HepG2 (cell line): ENCODE data around the gene ARMH1. TPM values are rescaled to one million over a fixed set of nuclear protein-coding genes. Genes with fewer than 3 reads are reported as not detected.

Experiments
- BHLHE40 ChIP-seq: IDR thresholded peaks from 2 replicates; pipeline ENCODE4 v1.6.1; 2011; ENCODE audit warnings: low read length, improper control_type of control experiment
- FOXA1 ChIP-seq, 2 experiments: fragments of 450-650 bp in 1 of 2; sonication (generic) in 1 of 2; formaldehyde crosslinking in 1 of 2; IDR thresholded peaks; 2 replicates each; pipeline versions ENCODE4 v1.4.0 to v1.6.1; 2016 to 2020; ENCODE audit warnings: missing genetic modification reagents in 1 of 2
- FOXC1 ChIP-seq: sonication (generic); formaldehyde crosslinking; IDR thresholded peaks from 2 replicates; pipeline ENCODE4 v1.8.0; 2022; ENCODE audit warnings: mild to moderate bottlenecking, missing genetic modification reagents, borderline replicate concordance
- JUNB ChIP-seq: sonication (generic); formaldehyde crosslinking; IDR thresholded peaks from 2 replicates; pipeline ENCODE4 v1.8.0; 2022; ENCODE audit warnings: missing genetic modification reagents, mild to moderate bottlenecking, borderline replicate concordance
- KLF15 ChIP-seq: sonication (generic); formaldehyde crosslinking; IDR thresholded peaks from 2 replicates; pipeline ENCODE4 v1.8.1; 2023; ENCODE audit warnings: borderline replicate concordance, mild to moderate bottlenecking, inconsistent platforms, missing genetic modification reagents, mixed read lengths
- MED1 ChIP-seq: sonication (generic); formaldehyde crosslinking; IDR thresholded peaks from 2 replicates; pipeline ENCODE4 v1.4.0; 2020; ENCODE audit warnings: missing genetic modification reagents
- PITX1 ChIP-seq: sonication (generic); formaldehyde crosslinking; IDR thresholded peaks from 2 replicates; pipeline ENCODE4 v1.5.1; 2020; ENCODE audit warnings: mild to moderate bottlenecking, missing genetic modification reagents
- RFX3 ChIP-seq: IDR thresholded peaks from 2 replicates; pipeline ENCODE4 v1.6.1; 2016; ENCODE audit warnings: missing biosample characterization, missing genetic modification reagents
- SIX4 ChIP-seq: sonication (generic); formaldehyde crosslinking; IDR thresholded peaks from 2 replicates; pipeline ENCODE4 v1.4.0; 2020; ENCODE audit warnings: missing genetic modification reagents
- SOX13 ChIP-seq, 3 experiments: fragments of 450-650 bp in 1 of 3; sonication (generic) in 1 of 3; formaldehyde crosslinking in 1 of 3; IDR thresholded peaks in 2 of 3; conservative IDR thresholded peaks in 1 of 3; 2 replicates each; pipeline versions ENCODE4 v1.5.0 to v1.6.1; 2016 to 2020; ENCODE audit warnings: antibody characterized with exemption in 1 of 3, mild to moderate bottlenecking in 1 of 3, missing compliant biosample characterization in 1 of 3, missing genetic modification reagents in 1 of 3, moderate library complexity in 1 of 3
- ZBTB38 ChIP-seq: sonication (generic); formaldehyde crosslinking; IDR thresholded peaks from 2 replicates; pipeline ENCODE4 v1.5.1; 2020; ENCODE audit warnings: mild to moderate bottlenecking, missing genetic modification reagents
- ZNF383 ChIP-seq: sonication (generic); formaldehyde crosslinking; IDR thresholded peaks from 2 replicates; pipeline ENCODE4 v1.4.0; 2020; ENCODE audit warnings: missing genetic modification reagents, mild to moderate bottlenecking, borderline replicate concordance
- ZNF552 ChIP-seq: sonication (generic); formaldehyde crosslinking; IDR thresholded peaks from 2 replicates; pipeline ENCODE4 v1.9.0; 2022; ENCODE audit warnings: missing genetic modification reagents, mild to moderate bottlenecking, borderline replicate concordance
- ZNF614 ChIP-seq: IDR thresholded peaks from 2 replicates; pipeline ENCODE4 v1.6.1; 2018; ENCODE audit warnings: missing biosample characterization, missing genetic modification reagents, inconsistent platforms, borderline replicate concordance
- ZNF672 ChIP-seq: sonication (generic); formaldehyde crosslinking; IDR thresholded peaks from 2 replicates; pipeline ENCODE4 v1.8.1; 2022; ENCODE audit warnings: missing genetic modification reagents
- polyA plus RNA-seq, 8 experiments: library from polyadenylated mRNA; depleted of rRNA in 3 of 8; stranded (reverse) in 7 of 8; unstranded in 1 of 8; fragments of >200 nt; fragmentation: Illumina TruSeq in 4 of 8; extraction: Trizol in 4 of 8; gene quantifications; 2 replicates each; pipeline versions ENCODE4 v1.2.1 to v1.2.3, GENCODE V29; 2011 to 2016; ENCODE audit warnings: low read depth in 4 of 8, missing spikeins in 1 of 8, mixed read lengths in 1 of 8; ENCODE audit not compliant: insufficient read depth in 1 of 8
- total RNA-seq, 5 experiments: library from RNA; depleted of rRNA; stranded (reverse); fragments of >200 nt; fragmentation: Illumina TruSeq; extraction: Trizol; gene quantifications; 2 replicates each; pipeline ENCODE4 v1.2.3, GENCODE V29; 2016; ENCODE audit warnings: low read depth in 1 of 5
- TF ChIP-seq, protein P1 (sequence below): IDR thresholded peaks from 2 replicates; pipeline ENCODE4 v1.6.1; 2016; ENCODE audit warnings: missing biosample characterization, missing genetic modification reagents, low read depth
- TF ChIP-seq, protein P2 (sequence below): sonication (generic); formaldehyde crosslinking; IDR thresholded peaks from 2 replicates; pipeline ENCODE4 v1.5.0; 2020; ENCODE audit warnings: missing genetic modification reagents
- TF ChIP-seq, protein P3 (sequence below): fragments of 450-650 bp; IDR thresholded peaks from 2 replicates; pipeline ENCODE4 v1.6.1; 2017; ENCODE audit warnings: mild to moderate bottlenecking
- TF ChIP-seq, protein P4 (sequence below): IDR thresholded peaks from 2 replicates; pipeline ENCODE4 v1.6.1; 2016; ENCODE audit warnings: missing compliant biosample characterization, missing genetic modification reagents, borderline replicate concordance
- TF ChIP-seq, protein P5 (sequence below): sonication (generic); formaldehyde crosslinking; IDR thresholded peaks from 2 replicates; pipeline ENCODE4 v1.4.0; 2020; ENCODE audit warnings: missing genetic modification reagents, borderline replicate concordance

ARMH1 gene
- total and polyA plus RNA-seq, 2 of the 13 experiments (the other 11 are each of a cell fraction or from before 2014, with no cell fraction given), result 0.69 TPM; not detected in 1

DNA sequence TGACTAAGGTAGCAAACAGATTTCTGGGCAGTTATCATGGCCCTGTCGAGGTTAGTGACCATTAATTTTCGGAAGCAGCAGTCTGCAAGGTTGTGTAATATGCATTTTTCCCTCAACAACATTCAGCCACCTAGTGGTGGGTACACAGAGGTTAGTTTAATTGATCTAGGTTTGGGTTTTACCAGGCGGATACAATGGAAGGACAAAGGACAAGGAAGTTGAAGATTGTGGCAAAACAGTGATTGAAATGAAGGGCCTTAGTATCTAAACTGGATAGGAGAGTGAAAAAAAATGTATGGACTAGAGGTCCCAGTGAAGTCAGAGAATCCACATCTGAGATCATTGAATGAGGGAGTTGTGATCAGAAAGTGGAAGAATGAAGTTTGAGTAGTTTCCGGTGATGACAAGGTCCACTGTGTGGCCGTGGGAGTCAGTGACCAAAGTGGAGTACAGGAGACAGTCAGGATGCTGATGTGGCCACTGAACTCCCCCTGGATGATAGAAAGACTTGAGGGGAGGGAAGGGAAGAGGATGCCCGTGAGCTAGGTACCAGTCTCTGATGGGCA, 2.8 kb downstream of the ARMH1 start (continued):
- TF ChIP-seq, protein P1, sequence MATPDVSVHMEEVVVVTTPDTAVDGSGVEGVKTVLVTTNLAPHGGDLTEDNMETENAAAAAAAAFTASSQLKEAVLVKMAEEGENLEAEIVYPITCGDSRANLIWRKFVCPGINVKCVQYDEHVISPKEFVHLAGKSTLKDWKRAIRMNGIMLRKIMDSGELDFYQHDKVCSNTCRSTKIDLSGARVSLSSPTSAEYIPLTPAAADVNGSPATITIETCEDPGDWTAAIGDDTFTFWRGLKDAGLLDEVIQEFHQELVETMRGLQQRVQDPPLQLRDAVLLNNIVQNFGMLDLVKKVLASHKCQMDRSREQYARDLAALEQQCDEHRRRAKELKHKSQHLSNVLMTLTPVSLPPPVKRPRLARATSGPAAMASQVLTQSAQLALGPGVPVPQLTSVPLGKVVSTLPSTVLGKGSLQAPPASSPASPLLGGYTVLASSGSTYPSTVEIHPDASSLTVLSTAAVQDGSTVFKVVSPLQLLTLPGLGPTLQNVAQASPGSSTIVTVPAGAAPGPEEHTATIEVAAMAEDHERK (CRISPR knock-in tag), result no peak
- TF ChIP-seq SIX4 (CRISPR knock-in tag) (no peak), FOXC1 (CRISPR knock-in tag) (no peak), ZBTB38 (CRISPR knock-in tag) (no peak), SOX13 (IDR thresholded peaks at IDR 0.05) (no peak), SOX13 (CRISPR knock-in tag; conservative IDR thresholded peaks at IDR 0.05 in 1 of 2, IDR thresholded peaks at IDR 0.05 in 1 of 2) (peak in 1 of 2 experiments; percentile 51; a peak in 1 of 4 replicates), PITX1 (CRISPR knock-in tag) (no peak), ZNF672 (no peak), KLF15 (CRISPR knock-in tag) (no peak), FOXA1 (IDR thresholded peaks at IDR 0.05) (no peak), FOXA1 (CRISPR knock-in tag; IDR thresholded peaks at IDR 0.05) (peak; percentile 62), ZNF552 (CRISPR knock-in tag) (no peak), ZNF383 (CRISPR knock-in tag) (no peak), JUNB (CRISPR knock-in tag) (no peak), BHLHE40 (no peak), MED1 (no peak), ZNF614 (CRISPR knock-in tag) (peak; percentile 37; the same call in 1 of the 2 replicates), RFX3 (CRISPR knock-in tag) (no peak)
- TF ChIP-seq, protein P2, sequence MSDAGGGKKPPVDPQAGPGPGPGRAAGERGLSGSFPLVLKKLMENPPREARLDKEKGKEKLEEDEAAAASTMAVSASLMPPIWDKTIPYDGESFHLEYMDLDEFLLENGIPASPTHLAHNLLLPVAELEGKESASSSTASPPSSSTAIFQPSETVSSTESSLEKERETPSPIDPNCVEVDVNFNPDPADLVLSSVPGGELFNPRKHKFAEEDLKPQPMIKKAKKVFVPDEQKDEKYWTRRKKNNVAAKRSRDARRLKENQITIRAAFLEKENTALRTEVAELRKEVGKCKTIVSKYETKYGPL (CRISPR knock-in tag), result peak; percentile 93
- TF ChIP-seq, protein P3, sequence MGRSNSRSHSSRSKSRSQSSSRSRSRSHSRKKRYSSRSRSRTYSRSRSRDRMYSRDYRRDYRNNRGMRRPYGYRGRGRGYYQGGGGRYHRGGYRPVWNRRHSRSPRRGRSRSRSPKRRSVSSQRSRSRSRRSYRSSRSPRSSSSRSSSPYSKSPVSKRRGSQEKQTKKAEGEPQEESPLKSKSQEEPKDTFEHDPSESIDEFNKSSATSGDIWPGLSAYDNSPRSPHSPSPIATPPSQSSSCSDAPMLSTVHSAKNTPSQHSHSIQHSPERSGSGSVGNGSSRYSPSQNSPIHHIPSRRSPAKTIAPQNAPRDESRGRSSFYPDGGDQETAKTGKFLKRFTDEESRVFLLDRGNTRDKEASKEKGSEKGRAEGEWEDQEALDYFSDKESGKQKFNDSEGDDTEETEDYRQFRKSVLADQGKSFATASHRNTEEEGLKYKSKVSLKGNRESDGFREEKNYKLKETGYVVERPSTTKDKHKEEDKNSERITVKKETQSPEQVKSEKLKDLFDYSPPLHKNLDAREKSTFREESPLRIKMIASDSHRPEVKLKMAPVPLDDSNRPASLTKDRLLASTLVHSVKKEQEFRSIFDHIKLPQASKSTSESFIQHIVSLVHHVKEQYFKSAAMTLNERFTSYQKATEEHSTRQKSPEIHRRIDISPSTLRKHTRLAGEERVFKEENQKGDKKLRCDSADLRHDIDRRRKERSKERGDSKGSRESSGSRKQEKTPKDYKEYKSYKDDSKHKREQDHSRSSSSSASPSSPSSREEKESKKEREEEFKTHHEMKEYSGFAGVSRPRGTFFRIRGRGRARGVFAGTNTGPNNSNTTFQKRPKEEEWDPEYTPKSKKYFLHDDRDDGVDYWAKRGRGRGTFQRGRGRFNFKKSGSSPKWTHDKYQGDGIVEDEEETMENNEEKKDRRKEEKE, result no peak
- TF ChIP-seq, protein P4, sequence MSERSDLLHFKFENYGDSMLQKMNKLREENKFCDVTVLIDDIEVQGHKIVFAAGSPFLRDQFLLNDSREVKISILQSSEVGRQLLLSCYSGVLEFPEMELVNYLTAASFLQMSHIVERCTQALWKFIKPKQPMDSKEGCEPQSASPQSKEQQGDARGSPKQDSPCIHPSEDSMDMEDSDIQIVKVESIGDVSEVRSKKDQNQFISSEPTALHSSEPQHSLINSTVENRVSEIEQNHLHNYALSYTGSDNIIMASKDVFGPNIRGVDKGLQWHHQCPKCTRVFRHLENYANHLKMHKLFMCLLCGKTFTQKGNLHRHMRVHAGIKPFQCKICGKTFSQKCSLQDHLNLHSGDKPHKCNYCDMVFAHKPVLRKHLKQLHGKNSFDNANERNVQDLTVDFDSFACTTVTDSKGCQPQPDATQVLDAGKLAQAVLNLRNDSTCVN (CRISPR knock-in tag), result no peak
- TF ChIP-seq, protein P5, sequence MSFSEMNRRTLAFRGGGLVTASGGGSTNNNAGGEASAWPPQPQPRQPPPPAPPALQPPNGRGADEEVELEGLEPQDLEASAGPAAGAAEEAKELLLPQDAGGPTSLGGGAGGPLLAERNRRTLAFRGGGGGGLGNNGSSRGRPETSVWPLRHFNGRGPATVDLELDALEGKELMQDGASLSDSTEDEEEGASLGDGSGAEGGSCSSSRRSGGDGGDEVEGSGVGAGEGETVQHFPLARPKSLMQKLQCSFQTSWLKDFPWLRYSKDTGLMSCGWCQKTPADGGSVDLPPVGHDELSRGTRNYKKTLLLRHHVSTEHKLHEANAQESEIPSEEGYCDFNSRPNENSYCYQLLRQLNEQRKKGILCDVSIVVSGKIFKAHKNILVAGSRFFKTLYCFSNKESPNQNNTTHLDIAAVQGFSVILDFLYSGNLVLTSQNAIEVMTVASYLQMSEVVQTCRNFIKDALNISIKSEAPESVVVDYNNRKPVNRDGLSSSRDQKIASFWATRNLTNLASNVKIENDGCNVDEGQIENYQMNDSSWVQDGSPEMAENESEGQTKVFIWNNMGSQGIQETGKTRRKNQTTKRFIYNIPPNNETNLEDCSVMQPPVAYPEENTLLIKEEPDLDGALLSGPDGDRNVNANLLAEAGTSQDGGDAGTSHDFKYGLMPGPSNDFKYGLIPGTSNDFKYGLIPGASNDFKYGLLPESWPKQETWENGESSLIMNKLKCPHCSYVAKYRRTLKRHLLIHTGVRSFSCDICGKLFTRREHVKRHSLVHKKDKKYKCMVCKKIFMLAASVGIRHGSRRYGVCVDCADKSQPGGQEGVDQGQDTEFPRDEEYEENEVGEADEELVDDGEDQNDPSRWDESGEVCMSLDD (CRISPR knock-in tag), result no peak
